Measurements from ENCODE around the gene ZNF226.
"Not testable (repeated sequence)": the region's sequence is repeated elsewhere in the genome, so short reads cannot be mapped to it uniquely, and the experiment has no call there.

ZNF226 gene

DNA sequence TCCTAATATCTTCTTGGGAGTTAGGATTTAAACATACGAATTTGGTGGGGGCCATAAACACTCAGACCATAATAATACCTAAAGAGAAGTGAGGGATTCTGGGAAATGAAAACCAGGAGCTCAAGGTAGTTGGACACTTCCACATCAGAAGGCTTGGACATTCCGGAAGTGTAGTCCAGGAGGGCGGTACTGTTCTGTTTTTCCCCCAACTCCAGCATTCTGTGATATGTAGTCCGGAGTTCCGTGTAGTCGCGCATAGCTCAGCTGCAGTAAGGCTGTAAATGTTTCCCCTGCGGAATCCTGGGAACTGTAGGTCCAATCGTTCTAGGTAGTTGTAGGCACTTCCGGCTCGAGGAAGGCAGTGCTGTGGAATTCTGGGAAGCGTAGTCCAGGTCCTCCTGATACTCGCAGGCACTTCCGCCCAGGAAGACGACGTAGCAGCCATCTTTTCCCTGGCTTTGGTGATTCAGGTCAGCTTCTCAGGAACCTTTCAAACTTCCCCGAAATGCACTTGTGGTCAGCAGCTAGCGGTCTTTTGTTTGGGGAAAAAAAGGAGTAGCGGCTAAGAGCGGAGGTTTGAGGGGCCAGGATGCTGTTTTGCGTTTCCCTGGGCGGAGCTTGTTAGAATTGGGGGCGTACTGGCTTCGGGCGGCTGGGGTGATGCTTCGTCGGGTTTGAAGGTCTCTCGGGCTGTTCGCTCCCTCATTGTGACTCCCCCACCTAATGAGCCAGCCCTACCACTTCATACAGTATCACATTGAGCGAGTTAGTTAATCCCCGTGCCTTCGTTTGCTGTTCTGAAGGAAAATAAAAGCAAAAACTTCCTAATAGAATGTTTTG, at the start of gene ZNF226:
ZNF226 (plus strand) TSS at position 428 of the 840 bp plus-strand sequence. CDS start 4,981 bp downstream, outside the sequence.
- no peak for TF ChIP-seq CTCF (IDR thresholded peaks at IDR 0.05; ENCODE audit: extremely low read depth, missing control alignments)
- peak; percentile 83 for DNase-seq (ENCODE audit: low spot score)

- DNase-seq (ENCODE audit: low spot score) = not testable (repeated sequence)
Measured at GRCh38 chr19:44121162-44121561, 43.7 kb upstream of the ZNF226 start.

DNA sequence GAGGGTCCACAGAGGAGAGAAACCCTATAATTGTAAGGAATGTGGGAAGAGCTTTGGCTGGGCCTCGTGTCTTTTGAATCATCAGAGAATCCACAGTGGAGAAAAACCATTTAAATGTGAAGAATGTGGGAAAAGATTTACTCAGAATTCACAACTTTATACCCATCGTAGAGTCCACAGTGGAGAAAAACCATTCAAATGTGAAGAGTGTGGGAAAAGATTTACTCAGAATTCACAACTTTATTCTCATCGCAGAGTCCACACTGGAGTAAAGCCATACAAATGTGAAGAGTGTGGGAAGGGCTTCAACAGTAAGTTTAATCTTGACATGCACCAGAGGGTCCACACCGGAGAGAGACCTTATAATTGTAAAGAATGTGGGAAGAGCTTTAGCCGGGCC, 32.9 kb upstream of the ZNF226 start:
- no peak for DNase-seq (ENCODE audit: low spot score)
- no peak for TF ChIP-seq CTCF (IDR thresholded peaks at IDR 0.05; ENCODE audit: extremely low read depth, missing control alignments)

GRCh38 chr19:44141191-44142058, 23.5 kb upstream of the ZNF226 start, which contains the start of gene ZNF234:
Gene ZNF234, plus strand, starts transcription at chr19:44141554. Its CDS starts 3,079 bp downstream, at chr19:44144633.
- peak; percentile 80 for DNase-seq (ENCODE audit: low spot score)

DNA sequence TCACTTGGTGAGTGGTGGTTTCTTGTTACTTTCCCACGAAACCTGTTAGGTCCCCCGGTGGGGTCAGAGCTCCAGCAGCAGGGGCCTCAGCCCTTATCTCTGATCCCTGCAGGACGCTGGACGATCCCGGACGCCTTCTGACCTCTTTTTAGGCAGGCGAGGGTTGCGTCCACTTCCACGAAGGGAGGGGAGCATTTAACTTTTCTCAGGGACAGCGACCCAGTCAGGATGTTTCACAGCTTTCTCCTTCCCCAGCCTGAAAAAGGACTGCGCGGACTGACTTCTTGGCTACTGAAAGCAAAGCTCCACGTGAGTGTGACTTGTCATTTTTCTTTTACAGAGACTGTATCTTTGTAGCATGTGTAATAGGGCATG, 22.9 kb upstream of the ZNF226 start:
- no peak for DNase-seq (ENCODE audit: low spot score)
- no peak for TF ChIP-seq CTCF (IDR thresholded peaks at IDR 0.05; ENCODE audit: extremely low read depth, missing control alignments)

More at GRCh38 chr19:44141191-44142058, 23.5 kb upstream of the ZNF226 start, which contains the start of gene ZNF234:
- TF ChIP-seq CTCF (IDR thresholded peaks at IDR 0.05; ENCODE audit: extremely low read depth, missing control alignments) = no peak

DNA sequence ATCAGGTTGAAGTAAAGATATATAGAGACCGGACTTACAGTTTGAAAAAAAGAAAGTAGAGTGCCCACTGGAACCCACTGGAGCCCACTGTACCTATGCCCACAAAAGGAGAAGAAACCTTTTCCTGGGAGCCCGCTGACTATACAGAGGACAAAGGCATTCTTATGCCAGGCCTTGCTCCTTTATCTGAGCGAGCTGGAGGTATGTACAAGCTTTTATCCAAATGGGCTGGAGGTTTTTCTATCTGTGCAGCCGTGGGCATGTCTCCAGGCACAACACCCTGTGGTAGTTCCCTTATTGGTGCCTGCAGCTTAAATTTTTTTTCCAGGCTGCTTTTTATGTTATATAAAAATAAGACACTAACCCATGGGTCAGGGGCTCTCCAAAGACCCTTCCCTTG, 15.1 kb upstream of the ZNF226 start:
- no peak for DNase-seq (ENCODE audit: low spot score)
- TF ChIP-seq CTCF (IDR thresholded peaks at IDR 0.05; ENCODE audit: extremely low read depth, missing control alignments) = no peak

DNA sequence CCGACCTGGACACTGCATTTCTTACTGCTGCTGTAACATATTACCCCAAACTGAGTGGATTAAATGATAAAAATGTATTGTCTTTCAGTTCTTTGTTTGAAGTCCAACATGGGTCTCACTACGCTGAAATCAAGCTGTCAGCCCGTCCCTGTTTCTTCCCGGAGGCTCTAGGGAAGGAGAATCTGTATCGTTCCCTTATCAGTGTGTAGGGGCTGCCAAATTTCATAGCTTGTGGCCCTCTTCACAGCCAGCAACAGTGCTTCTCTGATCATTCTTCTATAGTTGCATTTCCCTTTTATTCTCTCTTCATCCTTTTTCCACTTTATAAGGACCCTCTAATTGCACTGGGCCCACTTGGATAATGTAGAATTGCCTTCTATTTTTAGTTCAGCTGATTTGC, 13.4 kb upstream of the ZNF226 start:
- TF ChIP-seq CTCF (IDR thresholded peaks at IDR 0.05; ENCODE audit: extremely low read depth, missing control alignments) = no peak
- DNase-seq (ENCODE audit: low spot score) = no peak
